ENCODE results near the gene PRMT5.
A peak's percentile ranks its signal among the peaks of the same experiment; 100 is the strongest.
"Not testable (repeated sequence)": the region's sequence is repeated elsewhere in the genome, so short reads cannot be mapped to it uniquely, and the experiment has no call there.

The PRMT5 gene

GRCh38 chr14:22929961-22930364 lies 787 bp upstream of the PRMT5 start:
- DNase-seq = no peak

- no peak for DNase-seq
Measured at GRCh38 chr14:22928237-22929103, 706 bp downstream of the PRMT5 start.

- DNase-seq = no peak
Measured at GRCh38 chr14:22926316-22926715, 2.9 kb downstream of the PRMT5 start.

GRCh38 chr14:22925513-22925912 lies 3.7 kb downstream of the PRMT5 start:
- DNase-seq = no peak

- DNase-seq = no peak
Measured at GRCh38 chr14:22923746-22924145, 5.4 kb downstream of the PRMT5 start.

GRCh38 chr14:22922294-22922693 lies 6.9 kb downstream of the PRMT5 start:
- DNase-seq = no peak

- no peak for DNase-seq
Measured at GRCh38 chr14:22920697-22921096, 8.5 kb downstream of the PRMT5 start.

- no peak for DNase-seq
Measured at GRCh38 chr14:22919601-22919921, 9.6 kb downstream of the PRMT5 start.

- DNase-seq = peak; percentile 99
Measured at GRCh38 chr14:22918804-22919600, 10.2 kb downstream of the PRMT5 start, which contains the start of gene RBM23. RBM23 (minus strand) TSS chr14:22919149.

GRCh38 chr14:22915886-22916521 lies 13.2 kb downstream of the PRMT5 start:
- DNase-seq = no peak

- DNase-seq = not testable (repeated sequence)
Measured at GRCh38 chr14:22914836-22915235, 14.3 kb downstream of the PRMT5 start.

GRCh38 chr14:22910916-22911315 lies 18.3 kb downstream of the PRMT5 start:
- no peak for DNase-seq

- DNase-seq = no peak
Measured at GRCh38 chr14:22908601-22909000, 20.6 kb downstream of the PRMT5 start.

GRCh38 chr14:22907429-22907828 lies 21.7 kb downstream of the PRMT5 start:
- no peak for DNase-seq

- no peak for DNase-seq
Measured at GRCh38 chr14:22906073-22906472, 23.1 kb downstream of the PRMT5 start.

- no peak for DNase-seq
Measured at GRCh38 chr14:22905627-22906026, 23.5 kb downstream of the PRMT5 start.

- DNase-seq = no peak
Measured at GRCh38 chr14:22903742-22904087, 25.5 kb downstream of the PRMT5 start.

GRCh38 chr14:22901799-22902198 lies 27.4 kb downstream of the PRMT5 start:
- no peak for DNase-seq

- peak; percentile 45 for DNase-seq
Measured at GRCh38 chr14:22900081-22900799, 28.9 kb downstream of the PRMT5 start.

GRCh38 chr14:22898302-22899090 lies 30.7 kb downstream of the PRMT5 start:
- DNase-seq = no peak

- no peak for DNase-seq
Measured at GRCh38 chr14:22897357-22897756, 31.8 kb downstream of the PRMT5 start.

- DNase-seq = no peak
Measured at GRCh38 chr14:22896760-22897159, 32.4 kb downstream of the PRMT5 start.
